Thymus (tissue), 11 donors: ENCODE results near the gene FAM3D. TPM values are rescaled to one million over a fixed set of nuclear protein-coding genes. Genes with fewer than 3 reads are reported as not detected.

Source experiments
- DNase-seq, 9 donors: peaks; one replicate each; pipeline ENCODE4 v3.0.0-alpha.2; 2013; ENCODE audit warnings: low spot score in 9 of 9, low read depth in 6 of 9, missing footprints in 1 of 9
- H3K27ac ChIP-seq, 2 donors: one replicate each; pipeline ENCODE4 v1.5.1; 2013; ENCODE audit warnings: control low read depth in 1 of 2, low read depth in 1 of 2, low read length in 1 of 2, mild to moderate bottlenecking in 1 of 2, moderate library complexity in 1 of 2
- H3K27me3 ChIP-seq, 2 donors: one replicate each; pipeline ENCODE4 v1.5.1; 2013; ENCODE audit warnings: low read length in 1 of 2; ENCODE audit not compliant: control insufficient read depth in 2 of 2, insufficient read depth in 1 of 2
- H3K36me3 ChIP-seq, 2 donors: one replicate each; pipeline ENCODE4 v1.5.1; 2013; ENCODE audit warnings: low read length in 1 of 2, mild to moderate bottlenecking in 1 of 2, moderate library complexity in 1 of 2; ENCODE audit not compliant: control insufficient read depth in 2 of 2, insufficient read depth in 2 of 2
- H3K4me1 ChIP-seq, 2 donors: one replicate each; pipeline ENCODE4 v1.5.1; 2013; ENCODE audit warnings: low read length in 2 of 2; ENCODE audit not compliant: control insufficient read depth in 2 of 2, insufficient read depth in 2 of 2
- H3K4me3 ChIP-seq, 2 donors: one replicate each; pipeline ENCODE4 v1.5.1; 2013; ENCODE audit warnings: low read length in 2 of 2, control low read depth in 1 of 2, mild to moderate bottlenecking in 1 of 2
- H3K9me3 ChIP-seq, 2 donors: one replicate each; pipeline ENCODE4 v1.5.1; 2013; ENCODE audit warnings: low read length in 1 of 2, mild to moderate bottlenecking in 1 of 2; ENCODE audit not compliant: control insufficient read depth in 2 of 2, insufficient read depth in 1 of 2
- WGBS: extraction: QIAGEN DNeasy Blood & Tissue Kit; methylation state at CpG from one replicate; pipeline ENCODE4 v1.1.7; 2013; 5-methylcytosine and 5-hydroxymethylcytosine counted together
- polyA plus RNA-seq: library from polyadenylated mRNA; stranded (reverse); fragments of 200-250 nt; gene quantifications from one replicate; pipeline ENCODE4 v1.2.3, GENCODE V29; 2013
- total RNA-seq: library from RNA; stranded (reverse); fragments of 120-200 nt; gene quantifications from one replicate; pipeline ENCODE4 v1.2.4, GENCODE V29; 2013
- donor health status: healthy.

Gene FAM3D
- total and polyA plus RNA-seq, 2 donors: 0.14 to 8.1 TPM

DNA sequence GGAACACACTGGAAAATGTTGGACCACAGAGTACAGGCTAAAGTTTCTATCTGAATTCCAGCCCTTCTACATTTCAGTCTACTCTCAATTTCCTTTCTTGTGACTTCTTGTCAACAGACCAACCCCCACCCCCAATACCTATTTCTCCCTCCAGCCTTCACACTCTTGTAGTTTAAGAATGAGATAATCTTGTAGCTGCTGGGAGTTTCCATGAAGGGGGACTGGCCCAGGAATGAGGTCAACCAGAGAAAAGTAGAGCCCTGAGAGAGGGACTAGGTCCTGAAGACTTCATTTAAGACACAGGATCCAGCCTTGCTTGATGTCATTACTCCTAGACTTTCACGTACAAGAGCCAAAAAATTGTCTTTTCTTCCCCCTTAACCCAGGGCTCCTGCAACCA, 59.9 kb downstream of the FAM3D start:
- no peak for DNase-seq
- Histone ChIP-seq H3K4me1 (no peaks in the 10 kb centered on the region), H3K4me3 (no peak overlapping the region), H3K27ac (no peak overlapping the region), H3K36me3 (no peaks in the 10 kb centered on the region), H3K9me3 (no peaks in the 10 kb centered on the region), H3K27me3 (peaks cover 0 to 3% of the 10 kb centered on the region in 2 donors)
- 94% methylated on average over 1 of the region's 1 CpG for WGBS

DNA sequence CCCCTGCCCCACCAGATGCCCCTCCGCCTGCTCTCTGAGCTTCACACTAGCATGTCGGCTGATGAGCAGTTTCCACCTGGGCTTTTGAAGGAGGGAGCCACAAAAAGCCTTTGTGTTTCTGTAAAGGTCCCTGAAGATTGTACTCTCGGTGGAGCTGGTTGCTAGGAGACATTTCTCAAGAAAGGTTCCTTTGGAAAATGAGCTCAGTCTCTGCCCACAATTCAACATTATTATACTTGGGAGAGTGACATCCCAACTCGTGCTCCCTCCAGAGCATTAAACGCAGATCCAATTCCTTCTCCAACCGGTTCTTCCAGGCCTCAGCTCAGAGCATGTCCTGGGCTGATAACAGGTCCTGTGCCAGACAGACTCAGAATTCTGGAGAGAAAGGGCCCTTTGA, 62.5 kb downstream of the FAM3D start:
- Histone ChIP-seq H3K4me1 (no peaks in the 10 kb centered on the region), H3K36me3 (no peaks in the 10 kb centered on the region), H3K9me3 (no peaks in the 10 kb centered on the region), H3K27me3 (peaks cover 0 to 5% of the 10 kb centered on the region in 2 donors), H3K27ac (no peak overlapping the region), H3K4me3 (no peak overlapping the region)
- 89% methylated on average over 6 of the region's 6 CpGs for WGBS
- DNase-seq: no peak

DNA sequence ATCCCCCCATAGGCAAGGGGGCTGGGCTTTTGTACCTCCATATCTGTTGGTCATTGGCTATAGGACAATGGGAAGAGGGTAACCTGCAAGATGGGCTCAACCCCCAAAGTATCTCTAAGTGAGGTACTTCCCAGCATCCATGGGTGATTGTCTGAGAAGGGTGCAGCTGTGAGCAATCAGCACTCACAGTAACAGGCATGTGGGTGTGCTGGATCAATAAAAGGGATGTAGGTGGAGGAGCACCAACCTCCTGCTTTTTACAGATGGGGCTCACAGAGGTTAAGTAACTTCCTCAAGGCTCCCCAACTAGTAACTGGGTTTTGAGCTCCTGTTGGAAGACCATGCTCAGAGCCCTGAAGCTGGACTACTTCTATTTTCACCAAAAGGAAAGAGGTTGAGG, 63.0 kb downstream of the FAM3D start:
- Histone ChIP-seq H3K27ac (no peak overlapping the region), H3K4me1 (no peaks in the 10 kb centered on the region), H3K36me3 (no peaks in the 10 kb centered on the region), H3K27me3 (peaks cover 0 to 5% of the 10 kb centered on the region in 2 donors), H3K9me3 (no peaks in the 10 kb centered on the region), H3K4me3 (no peak overlapping the region)
- DNase-seq: no peak

DNA sequence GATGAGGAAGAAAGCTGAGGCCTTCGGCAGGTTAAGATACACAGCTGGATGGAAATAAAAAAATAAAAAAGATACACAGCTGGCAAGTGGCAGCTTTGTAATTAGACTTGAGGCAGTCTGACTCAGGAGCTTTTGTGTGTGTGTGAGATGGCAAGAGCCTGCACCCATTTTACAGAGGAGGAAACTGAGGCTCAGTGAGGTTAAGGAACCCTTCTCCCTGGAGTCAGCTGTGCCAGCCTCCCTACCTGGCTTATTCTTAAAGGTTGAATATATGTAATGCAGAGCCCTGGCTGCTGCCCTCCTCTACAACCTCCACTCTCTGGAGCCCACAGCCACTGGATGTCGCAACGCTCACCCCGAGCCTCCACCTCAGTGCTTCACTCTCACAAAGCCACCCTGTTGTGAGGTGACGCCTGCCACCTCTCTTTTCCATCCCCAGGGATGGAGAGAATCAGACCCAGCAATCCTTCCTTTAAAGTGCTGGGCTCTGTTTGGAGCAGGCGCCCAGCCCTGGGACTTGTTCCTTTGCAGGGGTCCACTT, 68.7 kb downstream of the FAM3D start:
- Histone ChIP-seq H3K4me3 (no peak overlapping the region), H3K9me3 (no peaks in the 10 kb centered on the region), H3K27ac (no peak overlapping the region), H3K36me3 (no peaks in the 10 kb centered on the region), H3K4me1 (no peaks in the 10 kb centered on the region), H3K27me3 (peaks cover 0 to 2% of the 10 kb centered on the region in 2 donors)
- no peak for DNase-seq
- WGBS: 93% methylated on average over 6 of the region's 6 CpGs

DNA sequence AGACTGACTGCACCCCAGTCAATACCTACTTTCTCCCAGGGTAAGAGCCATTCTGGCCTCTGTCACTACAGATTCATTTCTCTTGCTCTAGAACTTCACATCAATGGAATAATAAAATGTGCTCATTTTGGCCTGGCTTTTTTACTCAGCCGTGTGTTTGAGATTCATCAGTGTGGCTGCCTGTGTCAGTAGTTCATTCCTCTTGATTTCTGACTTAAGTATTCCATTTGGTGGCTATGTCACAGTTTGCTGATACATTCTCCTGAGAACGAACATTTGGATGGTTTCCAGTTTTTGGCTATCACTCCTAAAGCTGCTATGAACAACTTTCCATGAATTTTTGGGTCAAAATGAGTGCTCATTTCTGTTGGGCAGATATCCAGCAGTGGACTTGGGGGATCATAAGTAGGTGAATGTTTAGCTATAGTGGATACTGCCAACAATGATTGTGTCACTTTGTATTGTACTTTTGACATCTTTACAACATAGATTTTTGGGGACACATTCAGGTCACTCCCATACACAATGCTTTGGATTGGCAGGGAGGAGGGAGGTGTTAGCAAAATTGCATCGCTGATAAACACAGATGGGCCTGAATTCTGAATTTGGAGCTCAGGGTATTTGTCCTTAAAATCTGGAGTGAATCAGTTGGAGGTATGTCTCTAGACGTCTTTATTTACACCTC, 69.6 kb downstream of the FAM3D start:
- no peaks in the 10 kb centered on the region for H3K4me1 ChIP-seq
- 86% methylated on average over 4 of the region's 4 CpGs for WGBS
- no peak overlapping the region for H3K27ac ChIP-seq
- H3K4me3 ChIP-seq: no peak overlapping the region
- H3K36me3 ChIP-seq: no peaks in the 10 kb centered on the region
- peaks cover 0 to 2% of the 10 kb centered on the region in 2 donors for H3K27me3 ChIP-seq
- DNase-seq: no peak
- peaks cover 0 to 2% of the 10 kb centered on the region in 2 donors for H3K9me3 ChIP-seq

DNA sequence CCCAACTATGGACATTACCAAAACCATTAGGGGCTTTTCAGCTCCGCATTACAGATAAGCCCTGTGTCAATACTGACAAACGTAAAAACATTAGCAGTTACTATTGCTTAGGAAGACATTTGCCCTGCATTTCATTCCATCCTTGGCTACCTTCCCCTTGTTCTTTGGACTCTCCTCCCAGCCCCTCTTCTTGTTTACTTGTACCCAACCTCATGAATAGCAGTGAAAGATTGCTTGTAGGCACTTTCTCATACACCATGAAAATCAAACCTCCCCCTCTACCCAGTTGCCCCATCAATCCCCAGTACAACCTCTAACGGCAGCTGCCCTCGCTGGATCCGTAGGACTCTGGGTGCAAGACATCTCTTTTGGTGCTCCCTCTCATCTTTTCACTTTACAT, 72.5 kb downstream of the FAM3D start:
- no peaks in the 10 kb centered on the region for H3K36me3 ChIP-seq
- no peak overlapping the region for H3K4me3 ChIP-seq
- no peak overlapping the region for H3K27ac ChIP-seq
- DNase-seq: no peak
- no peaks in the 10 kb centered on the region for H3K4me1 ChIP-seq
- WGBS: 94% methylated on average over 5 of the region's 5 CpGs
- H3K27me3 ChIP-seq: peaks cover 0 to 2% of the 10 kb centered on the region in 2 donors
- peaks cover 0 to 6% of the 10 kb centered on the region in 2 donors for H3K9me3 ChIP-seq

DNA sequence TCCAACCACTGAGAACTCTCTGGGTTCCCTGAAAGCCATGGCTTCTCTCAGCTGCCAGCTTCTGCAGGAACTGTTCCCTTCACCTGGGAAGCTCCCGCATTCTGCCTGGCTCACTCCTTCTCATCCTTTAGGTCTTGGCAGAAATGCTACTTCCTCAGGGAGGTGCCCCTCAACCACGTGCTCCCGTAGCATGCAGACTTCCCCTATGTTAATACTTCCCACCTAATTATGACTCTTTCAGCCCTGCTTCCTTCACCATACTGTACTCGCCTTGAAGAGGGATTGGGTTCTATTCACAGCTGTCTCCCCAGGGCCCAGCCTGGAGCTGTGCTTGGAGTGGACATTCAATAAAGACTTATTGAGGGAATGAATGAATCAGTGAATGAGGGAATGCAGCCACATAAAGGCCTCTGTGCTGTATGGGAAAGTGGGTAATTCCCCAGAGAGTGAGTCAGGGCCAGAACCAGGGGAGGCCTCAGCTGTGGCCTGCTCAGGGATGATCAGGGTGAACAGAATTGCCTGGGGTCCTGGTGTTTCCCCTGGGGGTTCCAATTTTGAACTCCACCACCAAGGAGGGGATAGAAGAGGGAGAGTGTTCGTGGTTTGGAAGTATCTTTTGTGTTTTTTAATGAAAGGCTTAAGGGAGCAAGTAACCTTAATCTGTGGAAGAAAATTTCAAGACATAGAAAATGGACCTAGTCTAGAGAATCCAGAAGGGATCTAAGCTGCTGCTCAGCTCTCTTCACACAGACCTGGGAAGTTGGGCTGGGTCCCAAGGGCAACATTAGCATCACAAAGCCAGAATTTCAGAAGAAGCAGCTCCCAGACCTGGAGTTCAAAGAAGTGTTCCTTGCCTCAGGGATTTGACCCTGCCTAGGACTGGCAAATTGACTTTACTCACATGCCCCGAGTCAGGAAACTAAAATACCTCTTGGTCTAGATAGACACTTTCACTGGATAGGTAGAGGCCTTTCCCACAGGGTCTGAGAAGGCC, 74.8 kb downstream of the FAM3D start:
- peaks cover 0 to 9% of the 10 kb centered on the region in 2 donors for H3K9me3 ChIP-seq
- 67% methylated on average over 6 of the region's 6 CpGs for WGBS
- DNase-seq: no peak
- no peak overlapping the region for H3K27ac ChIP-seq
- no peak overlapping the region for H3K4me3 ChIP-seq
- no peaks in the 10 kb centered on the region for H3K4me1 ChIP-seq
- peaks cover 8 to 24% of the 10 kb centered on the region in 2 donors for H3K27me3 ChIP-seq
- no peaks in the 10 kb centered on the region for H3K36me3 ChIP-seq

DNA sequence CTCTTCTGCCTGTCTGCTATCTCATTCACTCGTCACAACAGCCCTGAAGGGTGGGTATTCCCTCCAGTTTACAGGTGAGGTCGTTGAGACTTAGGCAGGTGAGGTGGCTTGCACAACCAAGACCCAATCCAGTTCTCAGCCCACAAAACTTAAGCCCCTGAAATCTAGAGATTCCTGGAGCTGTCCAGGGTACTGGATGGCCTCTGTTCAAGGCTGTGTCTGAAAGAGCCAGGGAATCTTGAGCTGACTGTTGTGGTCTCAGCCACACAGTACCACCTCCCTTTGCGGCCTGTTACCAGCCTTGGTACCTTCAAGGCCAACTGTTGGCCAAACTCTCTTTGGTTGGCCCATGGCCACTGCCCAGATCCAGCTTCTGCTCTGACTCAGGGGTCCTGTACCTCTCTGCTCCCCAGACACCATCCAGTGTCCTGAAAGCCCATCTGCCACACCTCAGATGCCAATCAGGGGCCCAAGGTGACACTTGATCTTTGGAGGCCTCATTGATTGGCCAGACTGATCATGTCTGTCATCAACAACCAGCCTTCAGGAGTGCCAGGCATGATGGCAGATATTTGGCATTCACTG, 78.5 kb downstream of the FAM3D start:
- peaks cover 0 to 9% of the 10 kb centered on the region in 2 donors for H3K9me3 ChIP-seq
- no peak overlapping the region for H3K4me3 ChIP-seq
- peaks cover 0 to 2% of the 10 kb centered on the region in 2 donors for H3K4me1 ChIP-seq
- no peaks in the 10 kb centered on the region for H3K36me3 ChIP-seq
- WGBS: 54% methylated on average over 3 of the region's 3 CpGs
- peaks cover 27 to 58% of the 10 kb centered on the region in 2 donors for H3K27me3 ChIP-seq
- H3K27ac ChIP-seq: no peak overlapping the region
- peak in 5 of 9 donors; percentile 15 to 60 (median 30) for DNase-seq
